Sigmoid colon (tissue), 4 donors: ENCODE measurements around the gene PTPN1.

Experiments
- EP300 ChIP-seq, 4 donors: sonication (generic); formaldehyde crosslinking; IDR thresholded peaks; one replicate each; pipeline ENCODE4 v1.6.1; 2017; ENCODE audit warnings: antibody characterized with exemption in 4 of 4
- POLR2A ChIP-seq, 2 donors: fragments of 450-650 bp; IDR thresholded peaks; one replicate each; pipeline ENCODE4 v1.6.1; 2016; ENCODE audit warnings: antibody characterized with exemption in 2 of 2, mild to moderate bottlenecking in 2 of 2, moderate library complexity in 2 of 2
- TF ChIP-seq, protein P1 (sequence below), 4 experiments: fragments of 450-650 bp in 3 of 4; fragments of 200-600 bp in 1 of 4; IDR thresholded peaks; one replicate each; pipeline ENCODE4 v1.5.1; 2016 to 2019; ENCODE audit warnings: antibody characterized with exemption in 4 of 4, mild to moderate bottlenecking in 3 of 4, moderate library complexity in 2 of 4

DNA sequence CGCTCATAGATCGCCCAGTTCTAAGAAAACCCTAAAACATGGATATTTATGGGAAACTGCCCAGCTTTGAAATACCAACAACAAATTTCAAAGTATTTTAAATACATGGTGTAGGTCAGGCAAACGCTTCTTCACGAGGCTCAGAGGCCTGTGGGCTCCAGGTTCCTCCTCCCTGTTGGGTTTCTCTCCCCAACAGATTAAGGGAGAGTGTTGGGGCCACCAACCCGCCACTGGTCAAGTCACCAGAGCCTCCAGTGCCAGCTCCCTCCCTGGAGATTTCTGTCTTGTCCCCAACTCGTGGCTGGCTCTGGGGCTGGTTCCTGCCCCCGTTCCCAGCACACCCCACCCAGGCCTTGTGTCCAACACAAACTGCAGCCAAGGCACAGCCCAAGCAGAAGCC, 87.9 kb downstream of the PTPN1 start:
- TF ChIP-seq POLR2A (IDR thresholded peaks at IDR 0.05) (no peak), EP300 (IDR thresholded peaks at IDR 0.05) (no peak)
- TF ChIP-seq, protein P1, sequence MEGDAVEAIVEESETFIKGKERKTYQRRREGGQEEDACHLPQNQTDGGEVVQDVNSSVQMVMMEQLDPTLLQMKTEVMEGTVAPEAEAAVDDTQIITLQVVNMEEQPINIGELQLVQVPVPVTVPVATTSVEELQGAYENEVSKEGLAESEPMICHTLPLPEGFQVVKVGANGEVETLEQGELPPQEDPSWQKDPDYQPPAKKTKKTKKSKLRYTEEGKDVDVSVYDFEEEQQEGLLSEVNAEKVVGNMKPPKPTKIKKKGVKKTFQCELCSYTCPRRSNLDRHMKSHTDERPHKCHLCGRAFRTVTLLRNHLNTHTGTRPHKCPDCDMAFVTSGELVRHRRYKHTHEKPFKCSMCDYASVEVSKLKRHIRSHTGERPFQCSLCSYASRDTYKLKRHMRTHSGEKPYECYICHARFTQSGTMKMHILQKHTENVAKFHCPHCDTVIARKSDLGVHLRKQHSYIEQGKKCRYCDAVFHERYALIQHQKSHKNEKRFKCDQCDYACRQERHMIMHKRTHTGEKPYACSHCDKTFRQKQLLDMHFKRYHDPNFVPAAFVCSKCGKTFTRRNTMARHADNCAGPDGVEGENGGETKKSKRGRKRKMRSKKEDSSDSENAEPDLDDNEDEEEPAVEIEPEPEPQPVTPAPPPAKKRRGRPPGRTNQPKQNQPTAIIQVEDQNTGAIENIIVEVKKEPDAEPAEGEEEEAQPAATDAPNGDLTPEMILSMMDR (IDR thresholded peaks at IDR 0.05) = no peak
